Measurements from ENCODE around the gene CLCN5. TPM values are rescaled to one million over a fixed set of nuclear protein-coding genes. Genes with fewer than 3 reads are reported as not detected.

Gene CLCN5
- total and polyA plus RNA-seq, 3 donors from 2014 or later, result 6.8 to 22.1 (median 20.5) TPM

- Histone ChIP-seq H3K4me3 (no peak overlapping the region), H3K36me3 (ENCODE audit: low read depth, missing control alignments) (no peaks in the 10 kb centered on the region), H3K4me1 (peaks cover 6% of the 10 kb centered on the region), H3K9me3 (no peaks in the 10 kb centered on the region), H3K27me3 (no peaks in the 10 kb centered on the region), H3K27ac (no peak overlapping the region)
- no peak for DNase-seq
- TF ChIP-seq POLR2A (IDR thresholded peaks at IDR 0.05) (no peak), CTCF (IDR thresholded peaks at IDR 0.05) (no peak)
- 57 to 62% methylated on average over 1 of the region's 1 CpG for WGBS, 2 donors
- intact Hi-C loops (cut with DNase I; ENCODE audit: low total_unique reads), result no loop called here
Observed at GRCh38 chrX:49930039-49930438, 7.6 kb downstream of the CLCN5 start.

GRCh38 chrX:49932791-49933190 lies 10.4 kb downstream of the CLCN5 start:
- intact Hi-C loops (cut with DNase I; ENCODE audit: low total_unique reads), result no loop called here

GRCh38 chrX:49934148-49934547 lies 11.8 kb downstream of the CLCN5 start:
- no peaks in the 10 kb centered on the region for H3K4me1 ChIP-seq
- H3K27me3 ChIP-seq, result no peaks in the 10 kb centered on the region
- no peak overlapping the region for H3K4me3 ChIP-seq
- WGBS, 2 donors, result 58 to 73% methylated on average over 3 of the region's 3 CpGs
- no peaks in the 10 kb centered on the region for H3K9me3 ChIP-seq
- DNase-seq, result no peak
- H3K27ac ChIP-seq, result no peak overlapping the region
- no peaks in the 10 kb centered on the region for H3K36me3 ChIP-seq (ENCODE audit: low read depth, missing control alignments)
- no peak for TF ChIP-seq CTCF (IDR thresholded peaks at IDR 0.05)
- no peak for TF ChIP-seq POLR2A (IDR thresholded peaks at IDR 0.05)
- intact Hi-C loops (cut with DNase I; ENCODE audit: low total_unique reads), result no loop called here

More at GRCh38 chrX:49932791-49933190, 10.4 kb downstream of the CLCN5 start:
- Histone ChIP-seq H3K9me3 (no peaks in the 10 kb centered on the region), H3K4me3 (no peak overlapping the region), H3K27me3 (no peaks in the 10 kb centered on the region), H3K27ac (no peak overlapping the region), H3K4me1 (no peaks in the 10 kb centered on the region), H3K36me3 (ENCODE audit: low read depth, missing control alignments) (no peaks in the 10 kb centered on the region)
- TF ChIP-seq POLR2A (IDR thresholded peaks at IDR 0.05), result no peak
- TF ChIP-seq CTCF (IDR thresholded peaks at IDR 0.05), result no peak
- WGBS, 2 donors, result 66 to 86% methylated on average over 2 of the region's 2 CpGs
- no peak for DNase-seq

GRCh38 chrX:49934729-49935128 lies 12.3 kb downstream of the CLCN5 start:
- Histone ChIP-seq H3K27ac (no peak overlapping the region), H3K36me3 (ENCODE audit: low read depth, missing control alignments) (no peaks in the 10 kb centered on the region), H3K9me3 (no peaks in the 10 kb centered on the region), H3K4me3 (no peak overlapping the region), H3K4me1 (no peaks in the 10 kb centered on the region), H3K27me3 (no peaks in the 10 kb centered on the region)
- intact Hi-C loops (cut with DNase I; ENCODE audit: low total_unique reads), result no loop called here
- no peak for TF ChIP-seq CTCF (IDR thresholded peaks at IDR 0.05)
- no peak for TF ChIP-seq POLR2A (IDR thresholded peaks at IDR 0.05)
- WGBS, 2 donors, result 37 to 65% methylated on average over 3 of the region's 3 CpGs
- DNase-seq, result no peak

- intact Hi-C loops (cut with DNase I; ENCODE audit: low total_unique reads), result no loop called here
- Histone ChIP-seq H3K4me3 (no peak overlapping the region), H3K36me3 (ENCODE audit: low read depth, missing control alignments) (no peaks in the 10 kb centered on the region), H3K9me3 (no peaks in the 10 kb centered on the region), H3K4me1 (no peaks in the 10 kb centered on the region), H3K27ac (no peak overlapping the region), H3K27me3 (no peaks in the 10 kb centered on the region)
- no peak for DNase-seq
- 83 to 93% methylated on average over 2 of the region's 2 CpGs for WGBS, 2 donors
- no peak for TF ChIP-seq CTCF (IDR thresholded peaks at IDR 0.05)
- TF ChIP-seq POLR2A (IDR thresholded peaks at IDR 0.05), result no peak
Observed at GRCh38 chrX:49947781-49948180, 25.4 kb downstream of the CLCN5 start.
